ENCODE data around the gene DGKG.

DNA sequence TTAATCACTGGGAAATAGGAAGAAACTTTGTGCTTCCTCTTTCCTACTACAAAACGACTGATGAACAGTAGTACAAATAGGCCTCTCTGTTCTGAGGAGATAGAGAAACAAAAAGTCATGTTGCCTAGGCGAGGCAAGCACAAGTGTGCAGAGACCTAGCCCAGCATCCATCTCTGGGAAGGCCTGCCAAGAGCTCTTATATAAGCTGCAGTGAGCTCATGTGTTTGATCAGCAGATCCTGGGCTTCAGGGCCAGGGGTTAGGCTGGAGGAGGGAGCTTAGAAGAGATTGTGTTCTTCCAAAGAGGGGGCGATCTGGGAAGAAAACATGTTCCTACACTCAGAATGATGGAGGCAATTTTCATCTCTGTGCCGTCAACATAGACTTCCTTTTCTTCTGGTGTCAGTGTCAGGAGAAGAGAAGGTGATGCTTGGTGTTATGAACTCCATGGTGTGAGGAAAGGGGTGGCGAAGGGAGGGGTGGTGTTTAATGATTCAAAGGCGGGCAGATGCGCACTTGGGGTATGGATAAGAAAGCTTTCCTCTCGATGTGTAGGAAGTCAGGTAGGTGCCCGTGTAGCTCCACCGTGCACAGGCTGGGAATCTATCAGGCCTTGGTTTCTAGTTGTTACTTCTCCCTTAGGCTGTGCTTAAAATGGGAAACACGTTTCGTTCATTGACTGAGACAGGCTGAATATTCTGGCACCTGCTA is 223.6 kb downstream of the DGKG start:
- no peak for TF ChIP-seq POLR2A (IDR thresholded peaks at IDR 0.05)
- TF ChIP-seq, protein P1, sequence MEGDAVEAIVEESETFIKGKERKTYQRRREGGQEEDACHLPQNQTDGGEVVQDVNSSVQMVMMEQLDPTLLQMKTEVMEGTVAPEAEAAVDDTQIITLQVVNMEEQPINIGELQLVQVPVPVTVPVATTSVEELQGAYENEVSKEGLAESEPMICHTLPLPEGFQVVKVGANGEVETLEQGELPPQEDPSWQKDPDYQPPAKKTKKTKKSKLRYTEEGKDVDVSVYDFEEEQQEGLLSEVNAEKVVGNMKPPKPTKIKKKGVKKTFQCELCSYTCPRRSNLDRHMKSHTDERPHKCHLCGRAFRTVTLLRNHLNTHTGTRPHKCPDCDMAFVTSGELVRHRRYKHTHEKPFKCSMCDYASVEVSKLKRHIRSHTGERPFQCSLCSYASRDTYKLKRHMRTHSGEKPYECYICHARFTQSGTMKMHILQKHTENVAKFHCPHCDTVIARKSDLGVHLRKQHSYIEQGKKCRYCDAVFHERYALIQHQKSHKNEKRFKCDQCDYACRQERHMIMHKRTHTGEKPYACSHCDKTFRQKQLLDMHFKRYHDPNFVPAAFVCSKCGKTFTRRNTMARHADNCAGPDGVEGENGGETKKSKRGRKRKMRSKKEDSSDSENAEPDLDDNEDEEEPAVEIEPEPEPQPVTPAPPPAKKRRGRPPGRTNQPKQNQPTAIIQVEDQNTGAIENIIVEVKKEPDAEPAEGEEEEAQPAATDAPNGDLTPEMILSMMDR (IDR thresholded peaks at IDR 0.05), result no peak

Measured in Peyer's patch (tissue), 4 donors.